SU-DHL-6 (cell line): Measurements from ENCODE around the gene CYP26B1.

Source experiments
- H2AFZ ChIP-seq: fragments of 200-600 bp; sonication (generic); 2 replicates; pipeline ENCODE4 v1.6.1; 2014; ENCODE audit warnings: low read depth, mild to moderate bottlenecking, moderate library complexity, mixed read lengths, antibody characterized with exemption, low read length; ENCODE audit not compliant: severe bottlenecking
- H3F3A ChIP-seq: fragments of 200-600 bp; shearing (Covaris generic); 2 replicates; pipeline ENCODE4 v1.6.0; 2016; ENCODE audit warnings: antibody characterized with exemption, mild to moderate bottlenecking; ENCODE audit not compliant: insufficient read depth
- H3K27ac ChIP-seq: fragments of 200-600 bp; sonication (generic); 2 replicates; pipeline ENCODE4 v1.5.1; 2016; ENCODE audit warnings: low read depth, mild to moderate bottlenecking, low read length, moderate library complexity, mixed read lengths
- H3K27me3 ChIP-seq: fragments of 200-600 bp; sonication (generic), shearing (Covaris generic); 2 replicates; pipeline ENCODE4 v1.6.0; 2014; ENCODE audit warnings: mild to moderate bottlenecking, low read length
- H3K36me3 ChIP-seq: fragments of 200-600 bp; sonication (generic); 2 replicates; pipeline ENCODE4 v1.6.1; 2014; ENCODE audit warnings: mild to moderate bottlenecking, low read length, mixed read lengths
- H3K4me2 ChIP-seq: fragments of 300-600, 200-600 bp; shearing (Covaris generic), sonication (generic); 2 replicates; pipeline ENCODE4 v1.6.0; 2014; ENCODE audit warnings: low read length, low read depth, mild to moderate bottlenecking; ENCODE audit not compliant: poor library complexity, severe bottlenecking
- H3K4me3 ChIP-seq: fragments of 200-600 bp; sonication (generic); 2 replicates; pipeline ENCODE4 v1.5.1; 2014; ENCODE audit warnings: antibody characterized with exemption, low read length, mild to moderate bottlenecking, mixed read lengths; ENCODE audit not compliant: insufficient read depth, poor library complexity, severe bottlenecking
- H3K79me2 ChIP-seq: fragments of 200-600 bp; sonication (generic); 2 replicates; pipeline ENCODE4 v1.6.1; 2014; ENCODE audit warnings: mild to moderate bottlenecking, low read length, moderate library complexity; ENCODE audit not compliant: insufficient read depth
- H3K9ac ChIP-seq: fragments of 200-600 bp; sonication (generic); 2 replicates; pipeline ENCODE4 v1.7.0; 2014; ENCODE audit warnings: mild to moderate bottlenecking, low read length
- H3K9me2 ChIP-seq: fragments of 200-600 bp; sonication (generic); replicated peaks from 2 replicates; pipeline ENCODE4 v1.6.1; 2014; ENCODE audit warnings: low read length; ENCODE audit not compliant: insufficient read depth
- H3K9me3 ChIP-seq: fragments of 200-600 bp; sonication (generic); 2 replicates; pipeline ENCODE4 v1.6.1; 2014; ENCODE audit warnings: low read length, mixed read lengths; ENCODE audit not compliant: insufficient read depth
- H4K20me1 ChIP-seq: fragments of 200-600 bp; sonication (generic); 2 replicates; pipeline ENCODE4 v1.6.1; 2014; ENCODE audit warnings: low read depth, mild to moderate bottlenecking, antibody characterized with exemption, low read length, moderate library complexity, mixed read lengths
- EZH2phosphoT487 ChIP-seq: fragments of 200-600 bp; sonication (generic), shearing (Covaris generic); conservative IDR thresholded peaks from 2 replicates; pipeline ENCODE4 v1.6.1; 2018; ENCODE audit warnings: mild to moderate bottlenecking, antibody characterized with exemption, low read length, moderate library complexity, mixed read lengths
- TF ChIP-seq, protein P1 (sequence below): fragments of 200-600 bp; sonication (generic); IDR thresholded peaks from one replicate; pipeline ENCODE4 v1.5.1; 2017; ENCODE audit warnings: antibody characterized with exemption, mild to moderate bottlenecking, low read length, moderate library complexity; ENCODE audit not compliant: insufficient read depth, poor library complexity, severe bottlenecking

The CYP26B1 gene

DNA sequence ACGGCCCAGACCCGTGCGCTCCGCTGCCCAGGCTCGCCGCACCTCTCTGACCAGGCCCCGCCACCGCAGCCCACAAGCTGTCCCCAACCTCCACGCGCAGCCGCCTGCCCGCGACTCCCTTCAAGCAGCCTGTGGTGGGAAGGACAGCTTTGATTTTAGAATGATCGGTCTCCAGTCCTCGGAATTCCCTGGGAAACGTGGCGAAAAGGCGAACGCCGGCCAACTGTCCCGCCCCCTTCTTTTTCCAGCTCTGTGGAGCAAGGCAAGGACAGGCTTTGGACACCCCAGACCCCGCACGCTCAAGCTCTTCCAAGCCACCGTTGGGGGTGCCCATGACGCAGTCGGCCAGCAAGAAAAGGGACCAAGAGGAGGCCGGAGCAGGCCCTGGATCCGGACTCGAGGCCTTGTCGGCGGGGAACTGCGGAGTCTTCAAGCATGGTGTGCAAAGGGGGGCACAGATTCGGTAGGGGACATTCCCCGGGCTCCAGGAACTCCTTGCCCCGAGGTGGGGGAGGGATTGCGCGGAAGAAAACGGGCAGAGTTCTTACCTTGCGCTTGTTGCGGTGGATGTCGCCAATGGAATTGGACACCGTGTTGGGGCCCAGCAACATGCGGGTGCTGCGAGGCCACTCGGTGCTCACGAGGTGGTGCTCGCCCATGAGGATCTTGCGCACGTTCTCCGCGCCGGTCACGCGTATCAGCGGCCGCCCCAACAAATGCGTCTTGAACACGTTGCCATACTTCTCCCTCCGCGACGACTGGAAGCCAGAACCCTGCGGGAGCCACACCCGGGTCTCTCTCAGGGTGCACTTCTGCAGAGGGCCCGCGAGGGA, 4.0 kb downstream of the CYP26B1 start:
- Histone ChIP-seq H2AFZ (no peak overlapping the region), H3K79me2 (no peaks in the 10 kb centered on the region), H3K9ac (no peak overlapping the region), H3F3A (no peaks in the 10 kb centered on the region), H3K36me3 (no peaks in the 10 kb centered on the region), H3K9me3 (no peaks in the 10 kb centered on the region), H3K27ac (no peak overlapping the region), H3K9me2 (no peaks in the 10 kb centered on the region), H3K27me3 (no peaks in the 10 kb centered on the region), H4K20me1 (no peaks in the 10 kb centered on the region), H3K4me3 (no peak overlapping the region), H3K4me2 (no peak overlapping the region)
- TF ChIP-seq, protein P1, sequence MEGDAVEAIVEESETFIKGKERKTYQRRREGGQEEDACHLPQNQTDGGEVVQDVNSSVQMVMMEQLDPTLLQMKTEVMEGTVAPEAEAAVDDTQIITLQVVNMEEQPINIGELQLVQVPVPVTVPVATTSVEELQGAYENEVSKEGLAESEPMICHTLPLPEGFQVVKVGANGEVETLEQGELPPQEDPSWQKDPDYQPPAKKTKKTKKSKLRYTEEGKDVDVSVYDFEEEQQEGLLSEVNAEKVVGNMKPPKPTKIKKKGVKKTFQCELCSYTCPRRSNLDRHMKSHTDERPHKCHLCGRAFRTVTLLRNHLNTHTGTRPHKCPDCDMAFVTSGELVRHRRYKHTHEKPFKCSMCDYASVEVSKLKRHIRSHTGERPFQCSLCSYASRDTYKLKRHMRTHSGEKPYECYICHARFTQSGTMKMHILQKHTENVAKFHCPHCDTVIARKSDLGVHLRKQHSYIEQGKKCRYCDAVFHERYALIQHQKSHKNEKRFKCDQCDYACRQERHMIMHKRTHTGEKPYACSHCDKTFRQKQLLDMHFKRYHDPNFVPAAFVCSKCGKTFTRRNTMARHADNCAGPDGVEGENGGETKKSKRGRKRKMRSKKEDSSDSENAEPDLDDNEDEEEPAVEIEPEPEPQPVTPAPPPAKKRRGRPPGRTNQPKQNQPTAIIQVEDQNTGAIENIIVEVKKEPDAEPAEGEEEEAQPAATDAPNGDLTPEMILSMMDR: no peak
- no peak for TF ChIP-seq EZH2phosphoT487

- Histone ChIP-seq H3K27me3 (no peaks in the 10 kb centered on the region), H3K9me2 (no peaks in the 10 kb centered on the region), H3K36me3 (no peaks in the 10 kb centered on the region), H3K79me2 (no peaks in the 10 kb centered on the region), H3K4me2 (no peak overlapping the region), H3K9ac (no peak overlapping the region), H3F3A (no peaks in the 10 kb centered on the region), H3K27ac (no peak overlapping the region), H3K9me3 (no peaks in the 10 kb centered on the region), H3K4me3 (no peak overlapping the region), H4K20me1 (no peaks in the 10 kb centered on the region), H2AFZ (no peak overlapping the region)
- TF ChIP-seq, protein P1: no peak
- no peak for TF ChIP-seq EZH2phosphoT487
These were observed 4.9 kb downstream of the CYP26B1 start for GRCh38 chr2:72142570-72143440.

- no peaks in the 10 kb centered on the region for H3K9me2 ChIP-seq
- H2AFZ ChIP-seq: no peak overlapping the region
- no peak overlapping the region for H3K4me2 ChIP-seq
- no peak overlapping the region for H3K27ac ChIP-seq
- no peaks in the 10 kb centered on the region for H3K27me3 ChIP-seq
- H3K4me3 ChIP-seq: no peak overlapping the region
- no peak overlapping the region for H3K9ac ChIP-seq
- H4K20me1 ChIP-seq: no peaks in the 10 kb centered on the region
- H3K9me3 ChIP-seq: no peaks in the 10 kb centered on the region
- H3F3A ChIP-seq: no peaks in the 10 kb centered on the region
- H3K79me2 ChIP-seq: no peaks in the 10 kb centered on the region
- H3K36me3 ChIP-seq: no peaks in the 10 kb centered on the region
- TF ChIP-seq, protein P1: no peak
- no peak for TF ChIP-seq EZH2phosphoT487
These were observed 5.7 kb downstream of the CYP26B1 start for GRCh38 chr2:72141881-72142451.
